ENCODE results near the gene MAD2L2.
A peak's percentile ranks its signal among the peaks of the same experiment; 100 is the strongest.

The MAD2L2 gene

DNA sequence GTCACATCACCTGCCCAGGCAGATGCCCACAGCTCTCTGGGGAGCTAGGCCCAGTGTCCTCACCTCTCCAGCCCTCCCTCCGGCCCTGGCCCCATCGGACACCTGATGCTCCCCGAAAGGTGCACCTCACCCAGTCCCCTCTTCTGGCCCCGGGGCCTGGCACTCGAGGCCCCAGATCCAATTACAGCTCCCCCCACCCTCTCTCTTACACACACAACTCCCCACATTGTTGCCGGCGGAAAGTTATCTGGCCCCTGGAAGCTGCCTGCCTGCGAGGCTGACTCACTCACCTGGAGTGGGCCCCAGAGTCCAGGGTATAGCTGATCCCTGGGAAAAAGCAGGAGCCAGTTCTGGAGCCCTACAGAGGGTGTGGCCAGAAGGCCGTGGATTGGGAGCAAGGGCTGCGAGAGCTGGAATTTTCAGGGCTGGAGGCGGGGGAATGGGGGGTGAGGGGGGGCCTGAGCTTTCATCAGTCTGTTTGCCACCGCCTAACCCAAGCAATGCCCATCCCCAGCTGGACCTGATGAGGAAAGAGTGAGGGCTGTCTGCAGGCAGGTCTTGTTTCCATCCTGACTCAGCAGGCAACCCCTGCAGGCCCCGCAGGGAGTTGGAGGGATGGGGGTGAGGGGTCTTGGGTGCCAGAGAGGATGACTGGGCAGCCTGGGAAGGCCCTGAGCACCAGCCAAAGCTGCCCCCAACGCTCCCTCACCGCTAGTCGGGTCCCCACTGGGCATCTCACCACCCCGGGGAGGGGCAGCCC is 27.7 kb downstream of the MAD2L2 start:
- no peak for DNase-seq (ENCODE audit: low spot score)

DNA sequence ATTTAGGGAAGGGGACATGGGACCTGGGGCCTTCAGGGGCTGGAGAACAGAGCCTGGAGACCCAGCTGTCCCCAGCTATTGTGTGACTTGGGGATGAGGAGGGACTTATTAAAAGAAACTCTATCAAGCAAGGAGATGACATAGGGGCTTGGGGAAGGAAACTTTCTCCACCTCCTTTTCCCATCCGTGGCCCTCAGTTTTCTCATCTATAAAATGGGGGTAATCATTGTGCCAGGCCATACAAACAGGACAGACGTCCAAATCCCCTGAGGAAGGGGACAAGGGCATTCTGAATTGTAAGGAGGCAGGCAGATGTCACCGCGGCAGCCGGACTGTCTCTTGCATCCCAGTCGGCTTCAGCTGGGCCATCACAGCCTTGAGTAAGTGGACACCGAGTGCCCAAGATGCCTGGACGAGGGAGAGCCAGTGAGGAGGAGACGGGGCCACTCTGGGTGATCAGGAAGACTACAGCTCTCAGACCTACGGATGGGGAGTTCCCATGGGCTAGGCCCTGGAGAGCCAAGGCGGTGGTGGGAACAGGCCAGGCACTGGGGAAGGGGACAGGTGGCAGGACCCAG is 28.7 kb downstream of the MAD2L2 start:
- no peak for DNase-seq (ENCODE audit: low spot score)

DNA sequence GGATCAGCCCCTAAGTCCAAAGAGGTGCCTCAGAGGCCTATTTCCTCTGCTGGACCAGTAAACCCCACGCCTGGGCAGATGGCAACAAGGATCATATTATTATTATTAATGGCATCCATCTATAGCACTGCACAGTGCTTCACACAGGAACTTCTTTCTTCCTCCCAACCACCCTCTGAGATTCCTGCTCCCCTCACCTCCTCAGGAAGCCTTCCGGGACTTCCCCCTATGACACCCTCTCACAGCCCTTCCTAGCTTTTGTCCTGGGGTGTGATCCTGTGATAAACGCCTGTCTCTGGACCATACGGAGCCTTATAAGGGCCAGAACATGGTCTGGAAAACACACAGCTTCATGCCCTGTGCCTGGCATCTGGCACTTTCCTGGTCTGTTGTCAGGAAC is 29.9 kb downstream of the MAD2L2 start:
- no peak for DNase-seq (ENCODE audit: low spot score)

DNA sequence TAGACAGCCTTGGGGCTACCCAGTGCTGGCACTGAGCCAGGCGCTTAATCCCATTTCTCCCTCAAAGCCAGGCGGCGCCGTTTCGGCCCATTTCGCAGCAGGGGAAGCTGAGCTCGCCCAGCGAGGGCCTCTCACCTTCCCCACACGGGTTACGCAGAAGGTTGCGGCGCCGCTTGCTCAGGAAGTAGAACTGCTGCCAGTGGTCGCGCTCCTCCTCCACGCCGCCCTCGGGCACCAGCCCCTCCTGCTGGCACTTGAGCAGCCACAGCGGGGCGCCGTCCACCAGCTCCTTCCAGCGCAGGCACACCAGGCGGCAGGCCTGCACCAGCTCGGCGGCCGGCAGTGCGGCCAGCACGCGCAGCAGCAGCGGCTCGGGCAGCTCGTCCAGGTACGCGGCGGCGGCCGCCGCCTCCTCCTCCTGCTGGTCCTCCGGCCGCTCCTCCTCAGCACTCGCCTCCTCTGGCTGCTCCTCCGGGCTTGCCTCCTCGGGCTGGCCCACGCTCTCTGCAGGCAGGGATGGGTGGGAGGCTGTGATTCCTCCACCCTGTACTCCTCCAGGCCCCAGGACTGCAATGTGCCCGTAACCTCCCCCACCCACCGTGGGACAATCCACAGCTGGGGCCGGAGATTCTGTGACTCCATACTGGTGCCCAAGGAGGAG is 30.5 kb downstream of the MAD2L2 start:
- peak; percentile 81 for DNase-seq (ENCODE audit: low spot score)

DNA sequence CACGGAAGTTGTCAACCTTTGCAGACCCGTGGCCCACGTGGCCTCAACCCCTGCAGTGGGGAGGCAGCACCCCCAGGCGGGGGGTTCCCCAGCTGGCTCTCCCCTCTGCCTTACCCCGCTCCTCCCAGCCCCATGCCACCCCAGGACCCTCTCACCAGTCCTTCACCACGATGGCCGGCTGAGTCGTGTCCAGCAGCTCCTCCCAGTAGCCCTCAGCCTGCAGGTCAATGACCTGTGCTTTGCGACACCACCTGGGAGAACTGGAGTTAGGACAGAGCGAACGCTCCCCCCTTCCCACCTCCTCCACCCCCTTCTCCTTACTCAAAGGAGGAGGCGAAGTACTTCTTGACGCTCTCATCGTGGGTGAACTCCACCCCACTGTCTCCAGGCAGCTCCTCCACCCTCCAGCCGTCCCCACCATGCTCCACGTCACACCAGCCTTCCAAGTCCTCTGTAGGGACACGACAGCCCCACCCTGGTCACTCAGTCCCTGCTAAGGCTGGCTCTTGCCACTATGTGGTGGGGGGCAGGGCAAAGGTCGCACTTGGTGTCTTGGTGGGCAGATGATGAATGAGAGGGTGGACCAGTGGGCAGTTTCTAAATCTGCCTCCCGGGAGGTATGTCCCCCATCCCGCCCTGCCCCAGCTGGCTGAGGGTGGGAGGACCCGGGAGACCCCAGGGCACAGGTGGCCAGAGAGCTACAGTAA is 31.2 kb downstream of the MAD2L2 start:
- DNase-seq (ENCODE audit: low spot score): no peak

DNA sequence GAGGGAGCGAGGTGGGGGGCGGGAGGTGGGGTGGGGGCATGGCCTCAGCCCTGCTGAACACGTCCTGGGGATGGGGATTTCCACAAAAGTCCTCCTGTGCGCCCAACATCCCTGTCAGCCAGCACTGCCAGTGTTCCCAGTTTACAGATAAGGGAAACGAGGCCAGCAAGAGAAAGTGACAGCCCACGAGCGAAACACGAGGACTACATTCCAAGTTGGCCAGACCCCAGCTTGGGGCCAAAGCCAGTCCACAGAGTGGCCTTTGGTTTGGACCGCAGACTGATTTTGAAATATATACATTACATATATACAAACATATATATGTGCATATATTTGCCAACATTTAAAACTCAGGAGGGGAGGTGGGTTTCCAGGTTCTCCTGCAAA is 31.7 kb downstream of the MAD2L2 start:
- no peak for DNase-seq (ENCODE audit: low spot score)

DNA sequence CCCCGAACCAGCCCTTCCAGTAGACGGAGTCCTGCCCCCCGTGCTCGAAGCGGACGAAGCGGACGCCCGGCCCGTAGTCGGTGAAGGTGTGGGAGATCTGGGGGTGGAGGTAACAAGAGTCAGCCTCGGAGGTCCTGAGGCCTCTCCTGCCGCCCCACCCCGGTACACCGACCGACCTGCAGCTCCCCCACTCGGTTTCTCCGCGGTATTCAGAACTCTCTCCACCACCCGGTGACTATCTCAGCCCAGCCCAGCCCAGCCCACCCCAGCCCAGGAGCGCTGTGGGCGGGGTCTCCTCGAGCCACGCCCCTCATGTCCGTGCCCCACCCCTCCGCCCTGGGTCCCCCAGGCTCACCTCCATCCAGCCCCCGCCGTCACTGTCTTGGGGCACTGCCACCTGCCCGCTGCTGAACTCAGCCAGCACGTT is 32.2 kb downstream of the MAD2L2 start:
- peak; percentile 22 for DNase-seq (ENCODE audit: low spot score)

DNA sequence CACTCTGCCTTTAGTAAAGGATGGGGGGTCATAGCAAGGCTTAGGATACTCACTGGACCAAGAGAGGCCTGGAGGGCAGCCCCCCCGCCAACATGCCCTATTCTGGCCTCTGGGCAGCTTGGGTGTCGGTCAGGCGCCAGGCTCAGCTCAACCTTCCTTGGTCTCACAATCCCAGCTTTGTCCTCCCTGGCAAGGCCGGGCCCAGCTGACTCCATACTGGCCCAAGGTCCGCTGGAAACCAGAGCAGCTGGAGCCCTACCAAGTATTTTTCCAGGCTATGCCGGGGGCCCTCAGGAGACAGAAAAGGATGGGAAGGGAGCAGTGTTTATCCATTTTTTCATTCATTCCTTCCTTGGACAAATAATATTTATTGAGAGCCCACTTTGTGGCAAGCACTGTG is 32.9 kb downstream of the MAD2L2 start:
- DNase-seq (ENCODE audit: low spot score): no peak

DNA sequence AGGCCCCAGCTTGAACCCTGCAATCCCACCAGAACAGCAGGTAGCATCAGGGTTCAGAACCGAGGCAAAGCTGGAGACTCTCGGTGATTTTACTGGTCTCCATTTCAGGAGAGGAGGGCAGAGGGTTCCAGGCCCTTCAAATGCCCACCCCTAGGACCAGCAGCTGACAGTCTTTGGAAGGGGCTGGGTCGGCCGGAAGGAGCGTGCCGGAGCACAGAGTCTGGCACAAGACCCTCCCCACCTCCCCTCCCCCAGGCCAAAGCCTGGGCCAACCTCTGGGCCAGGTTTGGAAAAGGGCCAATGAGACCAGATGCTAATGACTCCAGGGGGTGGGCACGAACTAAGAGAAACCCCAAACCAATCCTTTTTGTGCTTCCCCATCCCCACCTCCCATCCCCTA is 33.6 kb downstream of the MAD2L2 start:
- DNase-seq (ENCODE audit: low spot score): no peak

DNA sequence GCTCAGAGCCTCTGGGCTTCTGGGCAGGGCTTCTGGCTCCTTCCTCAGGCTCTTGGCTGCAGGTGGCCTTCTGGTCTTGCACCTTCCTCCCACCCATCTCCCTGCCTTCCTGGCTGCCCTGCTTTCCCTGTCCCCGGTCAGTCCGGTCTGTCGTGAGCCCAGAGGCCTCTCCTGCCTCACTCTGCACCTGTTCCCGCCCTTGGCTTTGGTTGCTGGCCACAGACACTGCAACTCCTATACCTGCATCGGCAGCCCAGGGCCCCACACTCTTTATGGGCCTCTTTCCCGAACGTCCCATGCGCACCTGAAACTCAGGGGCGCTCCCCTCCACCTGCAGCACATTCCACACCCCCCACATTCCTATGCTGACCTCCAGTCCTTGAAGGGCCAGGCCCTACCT is 34.6 kb downstream of the MAD2L2 start:
- no peak for DNase-seq (ENCODE audit: low spot score)

DNA sequence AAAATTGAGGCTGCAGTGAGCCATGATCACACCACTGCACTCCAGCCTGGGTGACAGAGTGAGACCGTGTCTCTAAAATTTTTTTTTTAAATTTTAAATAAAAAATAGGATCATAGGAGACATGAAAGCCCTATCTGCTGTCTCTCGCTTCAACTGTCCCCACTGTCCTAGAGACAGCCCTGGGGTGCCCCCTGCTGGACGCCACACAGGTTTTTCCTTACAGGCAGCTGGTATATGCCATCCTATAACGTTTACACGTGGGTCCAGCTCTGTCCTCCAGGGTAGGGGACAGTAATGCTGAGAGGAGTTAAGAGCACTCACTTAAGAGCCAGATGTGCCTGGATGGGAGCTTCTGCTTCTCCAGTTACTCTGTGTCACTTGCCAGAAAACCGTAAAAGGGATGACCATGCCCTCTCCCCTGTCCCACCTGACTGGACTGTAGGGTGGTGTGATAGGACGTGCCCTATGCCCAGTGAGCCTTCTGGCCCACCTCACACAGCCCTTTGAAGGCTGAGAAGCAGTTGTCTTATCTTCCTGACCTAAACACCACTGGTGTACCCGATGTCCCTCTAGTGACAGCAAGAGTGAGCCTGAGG is 35.2 kb downstream of the MAD2L2 start:
- peak; percentile 86 for DNase-seq (ENCODE audit: low spot score)

DNA sequence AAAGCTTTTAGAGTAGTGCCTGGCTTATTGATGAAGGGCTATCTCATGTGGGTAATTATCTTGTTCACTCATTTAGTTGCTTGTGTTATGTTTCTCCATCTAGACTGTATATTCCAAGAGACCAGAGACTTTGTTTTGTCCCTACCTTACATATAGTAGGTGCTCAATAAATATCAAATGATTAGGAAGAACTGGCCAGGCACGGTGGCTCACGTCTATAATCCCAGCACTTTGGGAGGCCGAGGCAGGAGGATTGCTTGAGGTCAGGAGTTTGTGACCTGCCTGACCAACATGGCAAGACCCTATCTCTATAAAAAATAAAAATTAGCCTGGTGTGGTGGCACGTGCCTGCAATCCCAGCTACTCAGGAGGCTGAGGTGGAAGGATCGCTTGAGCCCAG is 35.7 kb downstream of the MAD2L2 start:
- no peak for DNase-seq (ENCODE audit: low spot score)

DNA sequence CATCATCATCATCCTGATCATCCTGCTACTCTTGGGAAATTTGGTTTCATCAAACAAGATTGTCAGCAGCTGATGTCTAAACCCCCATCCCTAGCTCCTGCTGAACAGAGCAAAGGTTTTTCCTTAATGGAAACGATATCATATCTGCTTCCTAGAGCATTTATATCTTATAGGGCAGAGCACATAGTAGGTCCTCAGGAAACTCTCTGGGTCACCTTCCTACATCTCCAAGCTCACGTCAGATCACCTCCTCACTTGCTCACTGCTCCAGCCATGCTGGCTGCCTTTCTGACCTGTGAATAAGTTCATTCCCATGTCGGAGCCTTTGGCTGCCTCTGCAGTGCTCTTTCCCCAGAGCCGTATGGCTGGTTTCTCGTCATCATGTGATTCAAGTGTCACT is 37.2 kb downstream of the MAD2L2 start:
- DNase-seq (ENCODE audit: low spot score): no peak

DNA sequence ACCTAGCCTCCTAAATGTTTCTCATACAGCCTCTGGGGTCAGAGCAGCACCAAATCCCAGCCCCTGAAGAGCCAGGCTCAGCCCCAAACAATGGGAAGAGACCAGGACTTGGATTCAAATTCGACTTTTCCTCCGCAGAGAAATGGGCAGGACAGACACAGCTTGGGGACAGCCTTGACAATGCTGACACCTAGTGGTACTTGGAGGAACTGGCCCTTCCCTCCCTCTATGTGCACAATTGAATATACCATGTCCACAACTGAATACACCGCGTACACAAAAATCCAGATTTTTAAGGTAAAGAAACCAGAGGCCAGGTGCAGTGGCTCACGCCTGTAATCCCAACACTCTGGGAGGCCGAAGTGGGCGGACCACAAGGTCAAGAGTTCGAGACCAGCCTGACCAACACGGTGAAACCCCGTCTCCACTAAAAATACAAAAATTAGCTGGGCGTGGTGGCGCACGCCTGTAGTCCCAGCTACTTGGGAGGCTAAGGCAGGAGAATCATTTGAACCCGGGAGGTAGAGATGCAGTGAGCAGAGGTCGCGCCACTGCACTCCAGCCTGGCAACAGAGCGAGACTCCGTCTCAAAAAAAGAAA is 38.4 kb downstream of the MAD2L2 start:
- peak; percentile 74 for DNase-seq (ENCODE audit: low spot score)

DNA sequence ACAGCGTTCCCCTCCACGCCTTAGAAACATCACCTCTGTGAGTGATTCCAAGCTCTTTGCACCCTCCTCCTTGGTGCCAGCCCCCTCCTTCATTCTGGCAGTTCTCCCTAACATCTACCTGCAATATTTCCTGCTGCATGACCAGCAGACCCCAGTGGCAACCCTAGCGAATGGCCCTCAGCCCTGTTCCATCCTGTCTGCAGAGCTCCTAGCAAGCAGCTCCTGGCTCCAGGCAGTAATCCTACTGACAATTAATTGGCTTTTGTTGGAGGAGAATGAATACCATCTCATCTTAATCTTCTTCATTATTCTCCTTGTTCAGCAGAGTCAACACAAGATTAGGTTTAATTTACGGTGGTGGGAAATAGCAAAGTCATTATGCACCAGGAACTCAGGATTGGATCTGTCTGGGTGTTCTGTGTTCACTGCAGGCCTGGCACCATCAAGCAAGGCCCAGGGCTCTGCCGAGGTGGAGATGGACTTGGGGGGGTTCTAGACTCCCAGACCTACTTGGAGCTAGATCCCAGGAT is 39.1 kb downstream of the MAD2L2 start:
- DNase-seq (ENCODE audit: low spot score): no peak

DNA sequence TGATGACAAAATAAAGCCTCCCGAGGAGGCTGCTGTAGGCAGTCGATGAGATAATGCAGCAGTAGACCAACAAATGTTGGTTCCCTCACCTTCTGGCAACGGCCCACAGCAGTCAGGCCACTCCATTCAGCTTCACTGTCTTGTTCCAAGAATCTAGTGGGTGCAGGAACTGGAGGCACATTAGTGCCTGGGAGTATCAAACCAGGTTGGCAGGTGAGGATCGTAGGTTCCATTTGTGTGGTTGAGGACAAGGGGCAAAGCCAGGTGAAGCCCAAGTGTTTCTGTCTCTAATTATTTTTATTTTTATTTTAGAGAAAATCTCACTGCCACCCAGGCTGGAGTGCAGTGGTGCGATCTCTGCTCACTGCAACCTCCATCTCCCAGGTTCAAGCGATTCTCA is 40.0 kb downstream of the MAD2L2 start:
- DNase-seq (ENCODE audit: low spot score): no peak

DNA sequence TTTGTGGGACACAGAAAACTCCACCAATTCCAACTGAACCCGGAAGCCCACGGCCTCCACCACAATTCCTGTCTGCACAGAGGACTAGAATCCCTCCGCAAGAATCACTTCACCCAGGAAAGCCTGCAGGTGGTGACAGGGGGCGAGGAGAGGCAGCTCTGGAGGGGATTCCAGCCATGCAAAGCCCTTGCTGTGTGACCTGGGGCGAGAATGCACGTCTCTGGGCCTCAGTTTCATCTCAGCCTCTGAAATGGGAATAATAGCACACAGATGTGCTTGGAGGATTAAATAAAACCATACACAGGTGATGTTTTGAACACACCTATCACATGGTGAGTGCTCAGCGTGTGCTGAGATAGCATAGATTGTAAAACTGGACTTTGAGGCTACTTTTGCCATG is 40.8 kb downstream of the MAD2L2 start:
- DNase-seq (ENCODE audit: low spot score): no peak

DNA sequence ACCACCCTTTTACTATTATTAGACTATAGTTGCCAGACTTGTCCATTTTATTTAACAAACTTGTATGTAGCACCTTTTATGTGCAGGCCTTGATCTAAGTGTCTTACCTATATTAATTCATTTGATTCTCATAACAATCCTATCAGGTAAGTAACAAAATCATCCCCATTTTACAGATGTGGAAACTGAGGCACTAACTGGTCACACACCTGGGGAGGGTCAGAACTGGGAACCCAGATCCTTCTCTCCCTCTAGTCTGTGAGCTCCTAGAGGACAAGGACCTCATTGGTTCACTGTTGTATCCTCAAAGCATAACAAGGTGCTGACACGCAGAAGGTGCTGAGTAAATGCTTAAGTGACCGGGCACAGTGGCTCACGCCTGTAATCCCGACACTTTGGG is 41.6 kb downstream of the MAD2L2 start:
- DNase-seq (ENCODE audit: low spot score): no peak

DNA sequence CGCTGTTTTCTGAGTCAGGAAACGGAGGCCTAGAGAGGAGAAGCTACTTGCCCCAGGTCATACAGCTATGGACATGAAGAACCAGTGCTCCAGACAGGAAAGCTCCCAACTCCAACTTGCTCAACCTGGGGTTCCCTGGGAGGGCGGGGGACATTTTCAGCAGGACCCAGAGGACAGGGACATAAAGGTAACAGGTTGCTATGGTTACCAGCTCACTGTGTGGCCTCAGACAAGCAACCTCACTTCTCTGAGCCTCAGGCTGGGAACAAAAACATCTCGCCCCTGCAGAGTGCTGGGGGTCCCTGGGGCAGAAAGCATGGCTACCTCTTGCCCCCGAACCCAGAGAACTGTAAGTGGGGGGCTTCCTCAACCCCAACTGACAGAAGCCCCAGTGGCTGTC is 42.8 kb downstream of the MAD2L2 start:
- no peak for DNase-seq (ENCODE audit: low spot score)

DNA sequence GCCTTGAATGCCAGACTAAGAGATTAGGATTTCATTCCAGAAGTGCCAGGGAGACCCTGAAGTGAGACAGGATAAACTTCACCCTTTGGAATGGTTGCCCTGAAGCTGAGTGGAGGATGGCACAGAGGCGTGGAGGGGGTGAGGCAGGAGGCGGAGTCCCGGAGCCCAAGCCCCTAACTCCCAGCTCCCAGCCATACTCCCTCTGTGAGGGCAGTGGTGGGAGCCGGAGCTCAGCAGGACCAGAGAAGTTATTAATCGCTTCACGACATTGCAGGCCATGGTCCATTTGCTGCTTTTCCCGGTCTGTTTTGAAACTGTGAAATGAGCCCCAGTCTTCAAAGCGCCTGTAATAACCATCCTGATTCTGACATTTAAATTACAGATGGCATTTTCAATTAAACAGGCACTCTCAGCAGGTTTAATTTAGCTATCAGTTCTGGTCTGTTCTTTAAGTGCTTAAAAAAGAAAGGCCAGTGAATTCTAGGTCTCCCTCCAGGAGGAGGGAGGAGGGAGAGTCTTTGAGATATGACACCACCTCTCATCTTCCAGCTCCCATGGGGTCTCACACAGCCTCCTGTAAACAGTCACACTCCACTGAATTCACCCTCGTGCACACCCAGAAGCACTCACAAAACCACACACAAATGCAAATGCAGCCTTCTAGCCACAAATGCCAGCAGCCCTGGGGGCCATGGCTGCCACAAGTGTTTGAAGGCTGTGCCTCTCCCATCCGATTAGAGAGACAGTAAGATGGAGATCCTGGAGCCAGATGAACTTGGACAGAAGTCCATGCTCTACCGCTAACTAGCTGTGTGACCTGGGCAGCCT is 46.4 kb downstream of the MAD2L2 start:
- DNase-seq (ENCODE audit: low spot score): no peak

Measured in activated CD4-positive, alpha-beta T cell treated with anti-CD3 and anti-CD28 coated beads, Interleukin-2, Interleukin-4, amounts not matched to agents 100 ng/mL and 50 ng/mL, durations not matched to agents 16 hours and 8 hours (primary cell).